ENCODE results near the gene CARD10. TPM values are rescaled to one million over a fixed set of nuclear protein-coding genes. Genes with fewer than 3 reads are reported as not detected.
A peak's percentile ranks its signal among the peaks of the same experiment; 100 is the strongest.

Gene CARD10
- total and polyA plus RNA-seq, 2 of the 13 experiments (the other 11 are each of a cell fraction or from before 2014, with no cell fraction given): 35.2 to 55.8 TPM

GRCh38 chr22:37516456-37516855 lies 2.8 kb downstream of the CARD10 start:
- no peak for ATAC-seq
- H3K36me3 ChIP-seq (replicated peaks in 1 of 2; ENCODE audit: control insufficient read depth in 1 of 2, insufficient read depth in 2 of 2, low read length in 2 of 2): peaks cover 6 to 28% of the 10 kb centered on the region in 2 experiments
- no peaks in the 10 kb centered on the region; a peak in 1 of 5 replicates for H3K27me3 ChIP-seq (ENCODE audit: control insufficient read depth in 1 of 2, insufficient read depth in 2 of 2, low read length in 2 of 2)
- TF ChIP-seq ATF3 (CRISPR knock-in tag; IDR thresholded peaks at IDR 0.05) (no peak), ZNF629 (CRISPR knock-in tag; conservative IDR thresholded peaks at IDR 0.05) (peak; percentile 86), RBFOX2 (IDR thresholded peaks at IDR 0.05; ENCODE audit: low read depth, low read length) (peak; percentile 2; the same call in 1 of the 2 replicates)
- no peak overlapping the region; the same call in 1 of the 2 replicates for H3K9ac ChIP-seq (ENCODE audit: insufficient read depth, low read depth, low read length)
- H4K20me1 ChIP-seq (ENCODE audit: insufficient read depth, low read length): peaks cover 9% of the 10 kb centered on the region; the same call in 1 of the 2 replicates
- TSS peak; percentile 32 for BruUV-seq (replicated peaks)
- POLR2A ChIA-PET: no interaction called here
- in situ Hi-C loops (cut with HindIII; ENCODE audit: extremely low pct_ligation_motif_present, low pct_unique_long_range_greater_than_20kb): no loop called here
- H3K79me2 ChIP-seq (ENCODE audit: insufficient read depth, low read length): peaks cover 54% of the 10 kb centered on the region
- CTCF ChIA-PET (ENCODE audit: low intra/inter-chr PET ratio, low total read pairs): no interaction called here
- no peak for DNase-seq (ENCODE audit: low spot score)
- peak overlapping the region; percentile 67 for H3K4me2 ChIP-seq (ENCODE audit: low read depth, low read length)
- peaks cover 88% of the 10 kb centered on the region for H3K4me1 ChIP-seq (ENCODE audit: insufficient read depth, low read length)
- H3K27ac ChIP-seq (ENCODE audit: extremely low read length, insufficient read depth, low read length): no peak overlapping the region
- peak overlapping the region in 2 of 3 experiments; percentile 25 to 89; a peak in 2 of 6 replicates for H3K4me3 ChIP-seq (replicated peaks in 1 of 3; ENCODE audit: insufficient read depth in 1 of 3, low read depth in 2 of 3, low read length in 3 of 3)
- 82% methylated on average over 1 of the region's 1 CpG for WGBS (ENCODE audit: low lambda C conversion rate)
- H2AFZ ChIP-seq (ENCODE audit: low read length): no peak overlapping the region
- FAIRE-seq: no peak
- no peaks in the 10 kb centered on the region for H3K9me3 ChIP-seq (ENCODE audit: low read length)
- intact Hi-C loops (cut with micrococcal nuclease; ENCODE audit: unreplicated experiment): no loop called here

DNA sequence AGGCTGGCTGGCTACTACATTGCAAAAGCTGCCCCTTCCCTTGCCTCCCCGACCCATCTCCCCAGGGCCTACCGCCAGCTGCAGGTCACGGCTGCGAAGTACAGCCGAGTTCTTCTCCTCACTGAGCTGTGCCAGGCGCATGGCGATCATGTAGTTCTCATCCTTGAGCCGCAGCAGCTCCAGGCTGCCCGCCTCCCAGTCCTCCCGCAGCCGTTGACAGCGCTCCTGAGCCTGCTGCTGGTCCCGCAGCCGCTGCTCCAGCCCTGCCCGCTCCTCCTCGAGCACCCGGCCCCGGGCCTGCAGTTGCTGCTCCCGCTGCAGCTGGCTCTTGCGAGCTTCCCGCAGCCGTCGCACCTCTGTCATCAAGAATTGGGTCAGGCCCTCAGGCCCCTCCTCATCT lies 3.3 kb downstream of the CARD10 start:
- Histone ChIP-seq H4K20me1 (ENCODE audit: insufficient read depth, low read length) (peaks cover 9% of the 10 kb centered on the region; the same call in 1 of the 2 replicates), H3K36me3 (replicated peaks in 1 of 2; ENCODE audit: control insufficient read depth in 1 of 2, insufficient read depth in 2 of 2, low read length in 2 of 2) (peaks cover 6 to 29% of the 10 kb centered on the region in 2 experiments), H3K27ac (ENCODE audit: extremely low read length, insufficient read depth, low read length) (no peak overlapping the region), H3K9ac (ENCODE audit: insufficient read depth, low read depth, low read length) (no peak overlapping the region; the same call in 1 of the 2 replicates), H3K9me3 (ENCODE audit: low read length) (no peaks in the 10 kb centered on the region), H3K4me1 (ENCODE audit: insufficient read depth, low read length) (peaks cover 88% of the 10 kb centered on the region), H3K4me3 (replicated peaks in 1 of 3; ENCODE audit: insufficient read depth in 1 of 3, low read depth in 2 of 3, low read length in 3 of 3) (peak overlapping the region in 2 of 3 experiments; percentile 22 to 25; a peak in 2 of 6 replicates), H3K27me3 (ENCODE audit: control insufficient read depth in 1 of 2, insufficient read depth in 2 of 2, low read length in 2 of 2) (no peaks in the 10 kb centered on the region; a peak in 1 of 5 replicates), H3K4me2 (ENCODE audit: low read depth, low read length) (peak overlapping the region; percentile 67; the same call in 1 of the 2 replicates), H3K79me2 (ENCODE audit: insufficient read depth, low read length) (peaks cover 55% of the 10 kb centered on the region), H2AFZ (ENCODE audit: low read length) (no peak overlapping the region)
- CTCF ChIA-PET (ENCODE audit: low intra/inter-chr PET ratio, low total read pairs): no interaction called here
- DNase-seq (ENCODE audit: low spot score): no peak
- intact Hi-C loops (cut with micrococcal nuclease; ENCODE audit: unreplicated experiment): no loop called here
- in situ Hi-C loops (cut with HindIII; ENCODE audit: extremely low pct_ligation_motif_present, low pct_unique_long_range_greater_than_20kb): no loop called here
- FAIRE-seq: no peak
- no TSS peak for BruUV-seq (replicated peaks)
- 90% methylated on average over 22 of the region's 23 CpGs for WGBS (ENCODE audit: low lambda C conversion rate)
- no peak for ATAC-seq
- POLR2A ChIA-PET: no interaction called here
- TF ChIP-seq RBFOX2 (IDR thresholded peaks at IDR 0.05; ENCODE audit: low read depth, low read length) (peak; percentile 55), AGO2 (optimal IDR thresholded peaks at IDR 0.05; ENCODE audit: low read depth, low read length) (peak; percentile 71), HOXA3 (CRISPR knock-in tag; IDR thresholded peaks at IDR 0.05) (peak; percentile 14; the same call in 1 of the 2 replicates), ZNF687 (CRISPR knock-in tag; IDR thresholded peaks at IDR 0.05) (peak; percentile 70), PRPF4 (IDR thresholded peaks at IDR 0.05; ENCODE audit: low read depth, low read length, poor library complexity, severe bottlenecking) (peak; percentile 60)
- TF ChIP-seq, protein P1, sequence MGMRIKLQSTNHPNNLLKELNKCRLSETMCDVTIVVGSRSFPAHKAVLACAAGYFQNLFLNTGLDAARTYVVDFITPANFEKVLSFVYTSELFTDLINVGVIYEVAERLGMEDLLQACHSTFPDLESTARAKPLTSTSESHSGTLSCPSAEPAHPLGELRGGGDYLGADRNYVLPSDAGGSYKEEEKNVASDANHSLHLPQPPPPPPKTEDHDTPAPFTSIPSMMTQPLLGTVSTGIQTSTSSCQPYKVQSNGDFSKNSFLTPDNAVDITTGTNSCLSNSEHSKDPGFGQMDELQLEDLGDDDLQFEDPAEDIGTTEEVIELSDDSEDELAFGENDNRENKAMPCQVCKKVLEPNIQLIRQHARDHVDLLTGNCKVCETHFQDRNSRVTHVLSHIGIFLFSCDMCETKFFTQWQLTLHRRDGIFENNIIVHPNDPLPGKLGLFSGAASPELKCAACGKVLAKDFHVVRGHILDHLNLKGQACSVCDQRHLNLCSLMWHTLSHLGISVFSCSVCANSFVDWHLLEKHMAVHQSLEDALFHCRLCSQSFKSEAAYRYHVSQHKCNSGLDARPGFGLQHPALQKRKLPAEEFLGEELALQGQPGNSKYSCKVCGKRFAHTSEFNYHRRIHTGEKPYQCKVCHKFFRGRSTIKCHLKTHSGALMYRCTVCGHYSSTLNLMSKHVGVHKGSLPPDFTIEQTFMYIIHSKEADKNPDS (CRISPR knock-in tag; IDR thresholded peaks at IDR 0.05): no peak

All from HepG2 (cell line).